ENCODE measurements around the gene DENND1A.

Gene DENND1A

DNA sequence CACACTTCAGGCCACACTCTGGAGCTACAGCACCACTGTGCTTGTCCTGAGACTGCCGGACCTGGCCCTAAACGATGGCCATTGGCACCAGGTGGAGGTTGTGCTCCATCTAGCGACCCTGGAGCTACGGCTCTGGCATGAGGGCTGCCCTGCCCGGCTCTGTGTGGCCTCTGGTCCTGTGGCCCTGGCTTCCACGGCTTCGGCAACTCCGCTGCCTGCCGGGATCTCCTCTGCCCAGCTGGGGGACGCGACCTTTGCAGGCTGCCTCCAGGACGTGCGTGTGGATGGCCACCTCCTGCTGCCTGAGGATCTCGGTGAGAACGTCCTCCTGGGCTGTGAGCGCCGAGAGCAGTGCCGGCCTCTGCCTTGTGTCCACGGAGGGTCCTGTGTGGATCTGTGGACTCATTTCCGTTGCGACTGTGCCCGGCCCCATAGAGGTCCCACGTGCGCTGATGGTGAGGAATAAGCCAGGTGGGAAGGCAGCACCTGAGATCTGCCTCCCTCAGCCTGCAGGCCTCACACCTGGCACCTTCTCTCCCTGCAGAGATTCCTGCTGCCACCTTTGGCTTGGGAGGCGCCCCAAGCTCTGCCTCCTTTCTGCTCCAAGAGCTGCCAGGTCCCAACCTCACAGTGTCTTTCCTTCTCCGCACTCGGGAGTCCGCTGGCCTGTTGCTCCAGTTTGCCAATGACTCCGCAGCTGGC is 559.2 kb downstream of the DENND1A start:
- DNase-seq (ENCODE audit: low spot score): no peak

GRCh38 chr9:123370108-123370507 is 559.8 kb downstream of the DENND1A start:
- no peak for DNase-seq (ENCODE audit: low spot score)

- DNase-seq (ENCODE audit: low spot score): no peak
Observed at GRCh38 chr9:123369296-123369695, 560.6 kb downstream of the DENND1A start.

- no peak for DNase-seq (ENCODE audit: low spot score)
Observed at GRCh38 chr9:123368536-123369153, 561.3 kb downstream of the DENND1A start.

DNA sequence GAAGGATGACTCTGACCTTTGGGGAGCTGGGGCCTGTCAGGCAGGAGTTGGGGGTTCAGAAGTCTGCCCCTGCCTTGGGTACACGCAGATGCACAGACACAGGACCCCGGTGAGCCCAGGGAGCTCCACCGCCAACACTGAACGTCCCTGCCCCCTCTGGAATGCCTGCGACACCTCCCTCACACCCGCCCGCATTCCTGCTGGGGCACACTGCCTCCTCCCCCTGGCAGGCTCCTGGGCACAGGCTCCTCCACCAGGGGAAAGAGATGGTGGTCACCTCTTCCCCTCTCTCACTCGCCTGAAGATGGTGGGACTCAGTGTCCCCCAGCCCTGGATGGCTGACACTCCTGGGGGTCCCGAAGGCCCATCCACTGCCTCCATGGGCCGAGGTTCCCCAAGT is 561.9 kb downstream of the DENND1A start:
- no peak for DNase-seq (ENCODE audit: low spot score)

- no peak for DNase-seq (ENCODE audit: low spot score)
Observed at GRCh38 chr9:123365881-123366528, 563.9 kb downstream of the DENND1A start.

- DNase-seq (ENCODE audit: low spot score): no peak
Observed at GRCh38 chr9:123365287-123365880, 564.5 kb downstream of the DENND1A start.

GRCh38 chr9:123364241-123364824 is 565.6 kb downstream of the DENND1A start:
- no peak for DNase-seq (ENCODE audit: low spot score)

DNA sequence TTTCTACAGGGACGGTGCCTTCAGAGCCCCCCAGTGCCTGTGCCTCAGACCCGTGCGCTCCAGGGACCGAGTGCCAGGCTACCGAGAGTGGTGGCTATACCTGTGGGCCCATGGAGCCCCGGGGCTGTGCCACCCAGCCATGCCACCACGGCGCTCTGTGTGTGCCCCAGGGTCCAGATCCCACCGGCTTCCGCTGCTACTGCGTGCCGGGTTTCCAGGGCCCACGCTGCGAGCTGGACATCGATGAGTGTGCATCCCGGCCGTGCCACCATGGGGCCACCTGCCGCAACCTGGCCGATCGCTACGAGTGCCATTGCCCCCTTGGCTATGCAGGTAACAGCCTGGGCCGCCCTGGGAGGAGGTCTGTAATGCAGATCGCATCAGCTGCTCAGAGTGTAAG is 567.1 kb downstream of the DENND1A start:
- no peak for DNase-seq (ENCODE audit: low spot score)

- no peak for DNase-seq (ENCODE audit: low spot score)
Observed at GRCh38 chr9:123361731-123362510, 568.0 kb downstream of the DENND1A start.

DNA sequence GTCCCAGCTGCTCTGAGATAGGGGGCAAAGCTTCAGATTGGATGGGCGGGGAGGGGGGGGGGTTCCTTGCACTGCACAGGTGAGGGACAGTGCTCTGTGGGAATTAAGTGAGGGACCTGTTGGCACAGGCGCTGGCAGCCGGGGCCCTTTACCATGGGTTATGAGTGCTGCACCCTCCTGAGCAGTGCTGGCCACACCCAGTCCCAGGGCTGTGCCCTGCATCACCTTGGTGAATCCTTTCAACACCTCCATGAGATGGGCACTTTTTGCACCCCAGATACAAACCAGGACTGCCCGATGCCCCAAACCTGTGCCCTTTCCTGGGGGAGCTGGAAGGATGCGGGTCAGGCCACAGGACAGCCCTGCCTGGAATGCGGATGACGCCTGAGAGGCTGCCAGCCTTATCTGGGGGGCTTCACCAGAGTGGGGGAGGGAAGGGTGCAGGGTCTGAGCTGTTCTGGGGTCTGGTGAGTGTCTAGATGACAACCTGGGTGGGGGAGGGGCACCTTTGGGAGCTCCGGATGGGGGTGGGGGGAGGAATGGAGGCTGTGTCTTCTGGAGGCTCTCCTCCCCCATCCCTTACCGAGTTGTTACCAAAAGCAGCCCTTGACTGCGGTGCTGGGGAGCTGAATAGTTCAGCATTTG is 568.7 kb downstream of the DENND1A start:
- no peak for DNase-seq (ENCODE audit: low spot score)

GRCh38 chr9:123360161-123361085 is 569.5 kb downstream of the DENND1A start:
- DNase-seq (ENCODE audit: low spot score): no peak

DNA sequence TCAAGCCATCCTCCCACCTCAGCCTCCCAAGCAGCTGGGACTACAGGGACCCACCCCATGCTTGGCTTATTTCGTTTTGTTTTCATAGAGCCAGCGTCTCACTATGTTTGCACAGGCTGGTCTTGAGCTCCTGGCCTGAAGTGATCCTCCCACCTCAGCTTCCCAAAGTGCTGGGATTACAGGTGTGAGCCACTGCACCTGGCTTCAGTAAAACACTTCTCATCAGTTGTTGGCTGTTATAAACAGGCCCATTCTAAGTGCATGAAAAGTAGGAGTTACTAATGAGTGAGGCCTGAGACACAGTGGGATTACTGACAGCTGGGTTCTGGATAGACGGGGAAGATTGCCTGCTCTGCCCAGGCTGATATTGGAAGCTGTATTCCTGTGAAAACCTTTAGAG is 570.4 kb downstream of the DENND1A start:
- DNase-seq (ENCODE audit: low spot score): no peak

DNA sequence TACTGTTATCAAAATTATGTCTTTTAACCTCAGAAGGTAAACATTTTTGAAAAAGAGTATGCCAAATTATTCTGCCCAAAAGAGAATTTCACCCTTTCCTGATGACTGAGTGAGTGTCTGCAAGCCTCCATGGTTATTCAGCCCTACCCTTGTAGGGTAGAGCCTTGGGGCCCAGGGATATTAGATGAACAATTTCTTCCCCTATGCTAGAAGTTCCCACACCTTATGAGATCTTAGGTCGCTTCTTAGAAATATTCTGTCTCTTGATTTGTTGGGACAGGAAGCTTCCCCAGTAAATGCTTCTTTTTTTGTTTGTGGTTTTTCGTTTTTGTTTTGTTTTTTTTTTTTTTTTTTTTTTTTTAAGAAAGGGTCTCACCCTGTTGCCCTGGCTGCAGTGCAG is 570.8 kb downstream of the DENND1A start:
- no peak for DNase-seq (ENCODE audit: low spot score)

GRCh38 chr9:123358181-123358905 is 571.6 kb downstream of the DENND1A start:
- no peak for DNase-seq (ENCODE audit: low spot score)

DNA sequence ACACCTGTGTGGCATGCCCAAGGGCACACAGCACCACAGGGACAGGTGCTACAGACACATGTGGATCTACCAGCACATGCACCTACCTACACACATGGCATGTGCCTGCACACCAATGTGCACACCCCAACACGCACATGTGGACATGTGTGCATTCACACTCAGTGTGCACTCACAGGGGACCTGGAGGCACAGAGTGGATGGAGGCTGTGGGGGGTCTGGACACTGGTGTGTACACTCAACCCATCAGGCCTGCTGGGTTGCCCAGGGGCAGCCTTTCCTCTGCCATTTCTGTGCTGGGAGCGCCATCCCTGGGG is 572.2 kb downstream of the DENND1A start:
- no peak for DNase-seq (ENCODE audit: low spot score)

DNA sequence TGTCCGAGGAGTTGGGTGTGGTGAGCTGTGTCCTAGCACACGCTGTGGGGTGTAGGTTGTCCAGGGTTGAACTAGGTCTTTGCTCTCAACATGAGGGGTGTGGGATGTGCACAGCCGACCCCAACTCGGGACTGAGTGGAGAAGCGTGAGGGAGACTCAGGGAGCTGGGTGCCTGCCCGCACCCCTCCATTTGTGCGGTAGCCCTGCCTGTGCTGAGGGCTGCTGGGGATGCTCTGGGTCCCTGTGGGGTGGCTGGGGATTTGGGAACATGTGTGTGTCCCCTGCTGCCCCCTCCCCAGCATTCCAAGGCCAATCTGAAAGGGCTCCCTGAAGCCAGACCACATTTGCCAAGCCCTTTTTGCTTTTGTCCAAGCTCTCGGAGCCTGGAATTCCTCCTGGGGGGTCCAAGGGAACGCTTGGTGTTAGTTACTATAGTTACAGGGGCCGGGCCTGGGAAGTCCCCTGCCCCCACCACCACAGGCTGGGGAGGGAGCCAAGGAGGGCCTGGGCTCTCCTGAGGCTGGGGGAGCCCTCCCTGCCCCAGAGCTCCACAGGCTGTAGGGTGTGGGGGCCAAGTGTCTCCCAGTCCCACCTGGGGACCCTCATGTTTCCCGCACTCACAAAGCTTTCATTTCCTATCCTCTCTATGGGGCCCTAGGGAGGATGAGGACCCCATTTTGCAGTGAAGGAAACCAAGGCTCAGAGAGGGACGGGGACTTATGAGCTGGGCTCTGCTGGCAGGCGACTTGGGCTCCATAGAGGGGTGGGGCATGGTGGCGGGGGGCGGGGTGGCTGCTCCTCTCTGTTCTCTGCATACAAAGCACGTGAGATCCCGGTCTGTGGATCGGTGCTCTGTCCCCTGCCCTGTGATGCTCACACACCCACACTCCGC is 572.8 kb downstream of the DENND1A start:
- no peak for DNase-seq (ENCODE audit: low spot score)

DNA sequence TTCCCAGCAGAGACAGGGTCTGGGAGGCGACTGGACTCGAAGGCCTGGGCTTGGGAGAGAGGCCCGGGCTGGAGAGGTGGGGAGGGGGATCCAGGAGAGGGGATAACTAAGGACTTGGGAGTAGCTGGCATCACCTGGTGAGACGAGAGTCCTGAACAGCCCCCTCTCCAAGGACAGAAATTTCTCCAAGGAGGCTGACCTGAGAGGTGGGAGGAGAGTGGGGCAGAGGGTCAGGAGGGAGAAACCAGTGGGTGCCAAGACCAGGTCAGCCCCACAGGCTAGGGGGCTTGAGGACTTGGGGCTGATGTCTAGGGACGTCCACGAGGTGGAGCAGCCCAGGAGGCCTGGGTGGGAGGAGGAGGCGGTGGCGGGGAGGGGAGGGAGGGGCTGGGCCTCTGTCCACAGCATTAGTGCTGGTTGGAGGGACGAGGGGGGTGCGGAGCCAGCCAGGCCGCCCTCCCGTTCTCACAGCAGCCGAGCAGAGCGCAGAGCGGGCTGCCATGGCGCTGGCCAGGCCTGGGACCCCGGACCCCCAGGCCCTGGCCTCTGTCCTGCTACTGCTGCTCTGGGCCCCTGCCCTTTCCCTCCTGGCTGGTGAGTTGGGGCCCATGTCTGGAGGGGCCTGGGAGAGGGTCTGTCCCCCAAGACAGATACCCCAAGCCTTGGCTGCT is 574.0 kb downstream of the DENND1A start, which contains the start of gene CRB2:
Gene CRB2 (plus strand): TSS at position 437 of the 671 bp plus-strand sequence. CDS start 64 bp downstream, at position 501.
- no peak for DNase-seq (ENCODE audit: low spot score)

Measured in CD4-positive, alpha-beta T cell treated with Interleukin-2 at 100 ng/mL for 4 hours (primary cell).